HCT116 (cell line): Measurements from ENCODE around the gene CMPK2.

Experiments used
- CTCF ChIP-seq, 3 experiments: fragments of 200-600 bp in 1 of 3; sonication (generic) in 1 of 3; IDR thresholded peaks in 2 of 3; conservative IDR thresholded peaks in 1 of 3; 2 replicates each; pipeline ENCODE4 v1.5.1; 2012 to 2017; ENCODE audit warnings: low read depth in 2 of 3, low read length in 2 of 3, antibody characterized with exemption in 1 of 3, borderline replicate concordance in 1 of 3, control low read depth in 1 of 3, mild to moderate bottlenecking in 1 of 3, mixed read lengths in 1 of 3, mixed run types in 1 of 3, moderate library complexity in 1 of 3; ENCODE audit not compliant: insufficient read depth in 1 of 3
- POLR2AphosphoS5 ChIP-seq: IDR thresholded peaks from 2 replicates; pipeline ENCODE4 v1.6.1; 2011; ENCODE audit warnings: mild to moderate bottlenecking, low read depth, low read length, moderate library complexity

GRCh38 chr2:6905668-6906067 is 40.0 kb upstream of the CMPK2 start:
- no peak for TF ChIP-seq CTCF (IDR thresholded peaks at IDR 0.05 in 2 of 3, conservative IDR thresholded peaks at IDR 0.05 in 1 of 3; ENCODE audit: borderline replicate concordance in 1 of 3, insufficient read depth in 1 of 3, low read depth in 2 of 3, low read length in 2 of 3)
- TF ChIP-seq POLR2AphosphoS5 = no peak
